Bronchial epithelial cell (primary cell): ENCODE data around the gene VAPA. TPM values are rescaled to one million over a fixed set of nuclear protein-coding genes. Genes with fewer than 3 reads are reported as not detected.
A peak's percentile ranks its signal among the peaks of the same experiment; 100 is the strongest.

Experiments
- DNase-seq: peaks from one replicate; pipeline ENCODE4 v3.0.0-alpha.2; 2010; ENCODE audit warnings: low read depth
- FAIRE-seq: peaks from 2 replicates; lab custom pipeline; 2011; peaks lifted over from hg19 to GRCh38; lab: Jason Lieb, UNC
- H3K27me3 ChIP-seq: 2 replicates; pipeline ENCODE4 v1.5.1; 2011; ENCODE audit warnings: low read length; ENCODE audit not compliant: control insufficient read depth, insufficient read depth
- H3K36me3 ChIP-seq: 2 replicates; pipeline ENCODE4 v1.5.1; 2011; ENCODE audit warnings: low read length; ENCODE audit not compliant: control insufficient read depth, insufficient read depth
- H3K4me3 ChIP-seq: 2 replicates; pipeline ENCODE4 v1.5.1; 2011; ENCODE audit warnings: mild to moderate bottlenecking, low read depth, low read length, control low read depth
- CTCF ChIP-seq: IDR thresholded peaks from 2 replicates; pipeline ENCODE4 v1.5.1; 2011; ENCODE audit warnings: mild to moderate bottlenecking, moderate library complexity, low read length, control low read depth, inconsistent platforms; ENCODE audit not compliant: insufficient read depth, severe bottlenecking
- total RNA-seq: library from RNA; depleted of rRNA; stranded (reverse); fragments of >200 nt; gene quantifications from 2 replicates; pipeline ENCODE4 v1.2.1, GENCODE V29; 2014

Gene VAPA
- total RNA-seq, 1 donor from 2014 or later, result 356 TPM

DNA sequence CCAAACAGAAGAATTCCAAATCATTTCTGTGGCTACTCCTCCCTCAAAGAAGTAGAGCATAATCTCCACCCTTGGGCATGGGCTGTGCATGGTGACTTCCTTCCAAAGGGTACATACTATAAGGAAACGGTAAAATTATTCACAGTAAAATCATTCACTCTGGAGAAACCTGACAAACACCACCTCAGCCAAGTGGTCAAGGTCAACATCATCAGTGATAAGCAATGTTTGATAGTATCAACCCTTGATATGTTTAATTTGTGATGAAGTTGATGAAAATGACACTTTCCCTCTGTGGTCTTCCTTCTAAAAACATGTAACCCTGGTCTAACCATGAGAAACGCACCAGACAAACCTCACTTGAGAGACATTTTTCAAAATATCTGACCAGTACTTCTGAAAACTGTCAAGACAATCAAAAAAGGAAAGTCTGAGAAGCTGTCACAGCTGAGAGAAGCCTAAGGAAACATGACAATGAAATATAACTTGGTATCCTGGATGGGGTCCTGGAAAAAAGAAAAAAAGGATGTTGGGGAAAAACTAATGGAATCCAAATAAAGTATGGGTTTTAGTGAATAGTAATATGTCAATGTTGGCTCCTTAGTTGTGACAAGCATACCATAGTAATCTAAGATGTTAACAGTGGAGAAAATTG, 37.5 kb upstream of the VAPA start:
- no peaks in the 10 kb centered on the region for H3K36me3 ChIP-seq
- TF ChIP-seq CTCF, result no peak
- DNase-seq, result no peak
- H3K27me3 ChIP-seq, result no peaks in the 10 kb centered on the region
- no peak for FAIRE-seq
- H3K4me3 ChIP-seq, result no peak overlapping the region

DNA sequence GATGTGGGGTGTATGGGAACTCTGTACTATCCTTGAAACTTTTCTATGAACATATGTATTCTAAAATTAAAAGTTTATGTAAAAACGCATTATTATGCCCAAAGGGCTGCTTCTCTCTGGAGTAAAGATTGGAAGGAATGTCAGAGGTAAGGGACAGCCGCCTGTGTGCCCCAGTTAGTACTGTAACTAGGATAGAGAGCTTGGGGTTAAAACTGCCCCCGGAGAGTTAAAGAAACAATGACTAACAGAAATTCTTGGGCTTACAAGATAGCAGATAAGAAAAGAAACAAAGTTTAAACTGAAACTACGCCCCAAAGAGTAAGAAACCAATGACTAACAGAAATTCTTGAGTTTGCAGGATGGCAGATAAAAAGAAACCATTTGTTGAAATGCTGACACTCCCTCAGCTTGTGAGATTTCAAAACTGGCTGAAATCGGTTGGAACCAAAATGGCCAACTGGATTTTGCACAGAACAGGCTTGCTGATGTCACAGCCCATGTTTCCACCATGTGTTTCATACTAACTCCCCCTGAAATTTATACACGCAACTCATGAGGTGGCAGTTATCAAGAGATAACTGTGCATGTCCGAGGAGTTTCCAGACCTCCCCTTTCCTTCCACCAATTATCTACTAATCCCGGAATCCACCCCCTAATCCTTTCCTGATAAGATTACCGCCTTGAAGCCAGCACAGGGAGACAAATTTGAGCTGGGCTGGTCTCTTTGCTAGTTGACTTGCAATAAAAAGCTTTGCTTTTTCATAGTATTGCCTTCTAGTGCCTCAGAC, 36.8 kb upstream of the VAPA start:
- FAIRE-seq, result no peak
- no peaks in the 10 kb centered on the region for H3K36me3 ChIP-seq
- DNase-seq, result peak; percentile 73
- no peaks in the 10 kb centered on the region for H3K27me3 ChIP-seq
- TF ChIP-seq CTCF, result no peak
- H3K4me3 ChIP-seq, result no peak overlapping the region

DNA sequence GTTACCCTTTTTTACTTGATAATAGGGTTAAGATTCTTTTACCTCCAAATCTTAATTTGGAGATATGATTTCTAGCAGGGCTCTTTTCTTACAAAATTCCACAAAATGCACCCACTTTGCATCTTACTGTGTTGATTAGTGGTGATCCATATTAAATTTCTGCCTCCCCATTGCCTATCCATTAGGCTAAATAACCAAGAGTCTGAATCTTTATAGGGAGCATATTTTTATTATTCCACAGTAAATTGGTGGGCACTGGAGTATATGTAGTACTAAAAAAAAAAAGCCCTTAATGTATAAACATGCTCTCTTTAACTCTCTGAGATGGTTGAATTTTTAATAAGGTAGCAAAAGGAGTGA, 36.2 kb upstream of the VAPA start:
- DNase-seq (no peak), FAIRE-seq (no peak)
- H3K27me3 ChIP-seq, result no peaks in the 10 kb centered on the region
- TF ChIP-seq CTCF, result no peak
- no peak overlapping the region for H3K4me3 ChIP-seq
- H3K36me3 ChIP-seq, result no peaks in the 10 kb centered on the region

DNA sequence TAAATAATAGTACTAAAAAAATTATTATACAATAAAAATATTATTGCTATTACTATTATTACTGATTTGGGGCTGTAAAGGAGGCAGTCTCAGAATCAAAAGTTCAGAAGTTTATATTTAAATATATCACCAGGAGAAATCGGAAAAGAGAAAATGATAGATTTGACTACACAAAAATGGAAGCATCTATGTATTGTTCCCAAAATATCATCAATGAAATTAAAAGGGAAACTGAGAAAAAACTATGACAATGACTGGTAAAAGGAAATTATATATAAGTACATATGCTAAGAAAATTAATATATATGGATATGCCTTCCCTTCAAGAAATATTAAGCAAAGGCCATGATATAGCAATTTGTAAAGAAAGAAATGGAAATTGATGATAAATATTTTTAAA, 35.7 kb upstream of the VAPA start:
- FAIRE-seq, result no peak
- DNase-seq, result no peak
- no peak overlapping the region for H3K4me3 ChIP-seq

DNA sequence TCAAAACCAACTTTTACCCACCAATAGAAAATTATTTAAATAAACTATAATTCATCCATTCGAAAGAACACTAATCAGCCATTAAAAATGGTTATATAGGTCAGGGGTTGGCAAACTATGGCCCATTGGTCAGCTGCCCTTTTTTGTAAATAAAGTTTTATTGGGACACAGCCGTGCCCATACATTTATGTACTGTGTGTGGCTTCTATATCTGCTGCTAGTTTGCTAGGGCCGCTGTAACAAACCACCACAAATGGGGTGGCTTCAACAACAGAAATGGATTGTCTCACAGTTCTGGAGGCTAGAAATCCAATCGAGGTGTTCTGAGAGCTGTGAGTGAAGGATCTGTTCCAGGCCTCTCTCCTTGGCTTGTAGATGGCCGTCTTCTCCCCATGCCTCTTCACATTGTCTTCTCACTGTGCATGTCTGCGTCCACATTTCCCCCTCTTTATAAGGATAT, 35.0 kb upstream of the VAPA start:
- Histone ChIP-seq H3K27me3 (no peaks in the 10 kb centered on the region), H3K36me3 (no peaks in the 10 kb centered on the region), H3K4me3 (no peak overlapping the region)
- DNase-seq, result no peak
- FAIRE-seq, result no peak
- TF ChIP-seq CTCF, result no peak

More for the DNA sequence above, 35.7 kb upstream of the VAPA start:
- no peak for TF ChIP-seq CTCF
- no peaks in the 10 kb centered on the region for H3K27me3 ChIP-seq
- H3K36me3 ChIP-seq, result no peaks in the 10 kb centered on the region
